ENCODE data around the gene SERTAD2.
A peak's percentile ranks its signal among the peaks of the same experiment; 100 is the strongest.

SERTAD2 gene

GRCh38 chr2:64639691-64640090 is 14.0 kb downstream of the SERTAD2 start:
- Histone ChIP-seq H3K9ac (ENCODE audit: low read length) (no peak overlapping the region), H4K8ac (ENCODE audit: low read depth, low read length) (no peak overlapping the region), H3K27me3 (ENCODE audit: insufficient read depth, low read length) (no peaks in the 10 kb centered on the region), H3K4me3 (ENCODE audit: low read depth, low read length) (no peak overlapping the region), H4K91ac (ENCODE audit: low read depth, low read length) (no peak overlapping the region), H3K79me1 (ENCODE audit: low read length) (peaks cover 12% of the 10 kb centered on the region), H3K27ac (ENCODE audit: low read depth, low read length) (no peak overlapping the region), H4K12ac (ENCODE audit: low read depth, low read length) (no peak overlapping the region), H3K4me1 (ENCODE audit: control insufficient read depth in 1 of 2, insufficient read depth in 2 of 2, low read length in 2 of 2) (peaks cover 28 to 34% of the 10 kb centered on the region in 2 experiments), H3K36me3 (ENCODE audit: control insufficient read depth in 1 of 2, insufficient read depth in 2 of 2, low read length in 2 of 2) (peaks cover 11 to 14% of the 10 kb centered on the region in 2 experiments), H3K23ac (ENCODE audit: low read length) (no peak overlapping the region), H3K4ac (ENCODE audit: low read depth, low read length) (no peak overlapping the region), H3K9me3 (ENCODE audit: insufficient read depth, low read depth, low read length) (no peaks in the 10 kb centered on the region), H3K18ac (ENCODE audit: low read length) (no peak overlapping the region), H3K4me2 (ENCODE audit: low read length) (no peak overlapping the region), H2BK120ac (ENCODE audit: insufficient read depth, low read length, poor library complexity) (no peak overlapping the region), H2AFZ (ENCODE audit: insufficient read depth, low read length, poor library complexity) (no peak overlapping the region), H3K79me2 (ENCODE audit: control insufficient read depth, insufficient read depth, low read length, poor library complexity) (peaks cover 21% of the 10 kb centered on the region), H2BK12ac (ENCODE audit: low read length) (no peak overlapping the region), H3K14ac (ENCODE audit: low read length) (no peak overlapping the region), H2BK5ac (ENCODE audit: low read depth, low read length, poor library complexity) (no peak overlapping the region), H2AK5ac (ENCODE audit: low read length) (no peak overlapping the region)
- peak in 1 of 2 donors; percentile 49 for DNase-seq
- WGBS (ENCODE audit: extremely low coverage, insufficient coverage, insufficient read length), result no CpG with 5 or more reads among the region's 2 CpGs

- Histone ChIP-seq H3K9me3 (ENCODE audit: insufficient read depth, low read depth, low read length) (no peaks in the 10 kb centered on the region), H2AK5ac (ENCODE audit: low read length) (no peak overlapping the region), H2AFZ (ENCODE audit: insufficient read depth, low read length, poor library complexity) (no peak overlapping the region), H3K4me1 (ENCODE audit: control insufficient read depth in 1 of 2, insufficient read depth in 2 of 2, low read length in 2 of 2) (peaks cover 19 to 25% of the 10 kb centered on the region in 2 experiments), H4K91ac (ENCODE audit: low read depth, low read length) (no peak overlapping the region), H2BK120ac (ENCODE audit: insufficient read depth, low read length, poor library complexity) (no peak overlapping the region), H2BK5ac (ENCODE audit: low read depth, low read length, poor library complexity) (no peak overlapping the region), H3K27me3 (ENCODE audit: insufficient read depth, low read length) (no peaks in the 10 kb centered on the region), H4K12ac (ENCODE audit: low read depth, low read length) (no peak overlapping the region), H3K9ac (ENCODE audit: low read length) (no peak overlapping the region), H3K79me1 (ENCODE audit: low read length) (peaks cover 2% of the 10 kb centered on the region), H3K79me2 (ENCODE audit: control insufficient read depth, insufficient read depth, low read length, poor library complexity) (peaks cover 13% of the 10 kb centered on the region), H3K4me3 (ENCODE audit: low read depth, low read length) (no peak overlapping the region), H3K4me2 (ENCODE audit: low read length) (no peak overlapping the region), H4K8ac (ENCODE audit: low read depth, low read length) (no peak overlapping the region), H2BK12ac (ENCODE audit: low read length) (no peak overlapping the region), H3K4ac (ENCODE audit: low read depth, low read length) (peak overlapping the region; percentile 8), H3K27ac (ENCODE audit: low read depth, low read length) (no peak overlapping the region), H3K23ac (ENCODE audit: low read length) (no peak overlapping the region), H3K36me3 (ENCODE audit: control insufficient read depth in 1 of 2, insufficient read depth in 2 of 2, low read length in 2 of 2) (peaks cover 14 to 18% of the 10 kb centered on the region in 2 experiments), H3K14ac (ENCODE audit: low read length) (no peak overlapping the region), H3K18ac (ENCODE audit: low read length) (no peak overlapping the region)
- no peak for DNase-seq
- no CpG with 5 or more reads among the region's 4 CpGs for WGBS (ENCODE audit: extremely low coverage, insufficient coverage, insufficient read length)
Measured at GRCh38 chr2:64638502-64639120, 15.1 kb downstream of the SERTAD2 start.

GRCh38 chr2:64637931-64638330 is 15.8 kb downstream of the SERTAD2 start:
- peaks cover 14 to 21% of the 10 kb centered on the region in 2 experiments for H3K36me3 ChIP-seq (ENCODE audit: control insufficient read depth in 1 of 2, insufficient read depth in 2 of 2, low read length in 2 of 2)
- H2AFZ ChIP-seq (ENCODE audit: insufficient read depth, low read length, poor library complexity), result no peak overlapping the region
- H4K91ac ChIP-seq (ENCODE audit: low read depth, low read length), result no peak overlapping the region
- no peak overlapping the region for H2AK5ac ChIP-seq (ENCODE audit: low read length)
- no CpG with 5 or more reads among the region's 5 CpGs for WGBS (ENCODE audit: extremely low coverage, insufficient coverage, insufficient read length)
- H4K12ac ChIP-seq (ENCODE audit: low read depth, low read length), result no peak overlapping the region
- peaks cover 12% of the 10 kb centered on the region for H3K79me2 ChIP-seq (ENCODE audit: control insufficient read depth, insufficient read depth, low read length, poor library complexity)
- no peak overlapping the region for H2BK5ac ChIP-seq (ENCODE audit: low read depth, low read length, poor library complexity)
- peak in 1 of 2 donors; percentile 57 for DNase-seq
- H3K23ac ChIP-seq (ENCODE audit: low read length), result no peak overlapping the region
- H3K4me3 ChIP-seq (ENCODE audit: low read depth, low read length), result no peak overlapping the region
- no peak overlapping the region for H3K4ac ChIP-seq (ENCODE audit: low read depth, low read length)
- H3K14ac ChIP-seq (ENCODE audit: low read length), result no peak overlapping the region
- peaks cover 16 to 22% of the 10 kb centered on the region in 2 experiments for H3K4me1 ChIP-seq (ENCODE audit: control insufficient read depth in 1 of 2, insufficient read depth in 2 of 2, low read length in 2 of 2)
- H3K9ac ChIP-seq (ENCODE audit: low read length), result no peak overlapping the region
- H3K18ac ChIP-seq (ENCODE audit: low read length), result no peak overlapping the region
- no peak overlapping the region for H3K4me2 ChIP-seq (ENCODE audit: low read length)
- H2BK12ac ChIP-seq (ENCODE audit: low read length), result no peak overlapping the region
- no peak overlapping the region for H2BK120ac ChIP-seq (ENCODE audit: insufficient read depth, low read length, poor library complexity)
- no peak overlapping the region for H4K8ac ChIP-seq (ENCODE audit: low read depth, low read length)
- H3K27me3 ChIP-seq (ENCODE audit: insufficient read depth, low read length), result no peaks in the 10 kb centered on the region
- peaks cover under 1% of the 10 kb centered on the region for H3K79me1 ChIP-seq (ENCODE audit: low read length)
- no peaks in the 10 kb centered on the region for H3K9me3 ChIP-seq (ENCODE audit: insufficient read depth, low read depth, low read length)
- no peak overlapping the region for H3K27ac ChIP-seq (ENCODE audit: low read depth, low read length)

- H4K12ac ChIP-seq (ENCODE audit: low read depth, low read length), result no peak overlapping the region
- H3K4me2 ChIP-seq (ENCODE audit: low read length), result no peak overlapping the region
- no peak overlapping the region for H3K14ac ChIP-seq (ENCODE audit: low read length)
- no peak overlapping the region for H3K4ac ChIP-seq (ENCODE audit: low read depth, low read length)
- no peak overlapping the region for H3K9ac ChIP-seq (ENCODE audit: low read length)
- no peak overlapping the region for H3K23ac ChIP-seq (ENCODE audit: low read length)
- H3K79me2 ChIP-seq (ENCODE audit: control insufficient read depth, insufficient read depth, low read length, poor library complexity), result peaks cover 9% of the 10 kb centered on the region
- no peak overlapping the region for H2BK12ac ChIP-seq (ENCODE audit: low read length)
- H3K4me3 ChIP-seq (ENCODE audit: low read depth, low read length), result no peak overlapping the region
- no peak overlapping the region for H2BK5ac ChIP-seq (ENCODE audit: low read depth, low read length, poor library complexity)
- no CpG with 5 or more reads among the region's 9 CpGs for WGBS (ENCODE audit: extremely low coverage, insufficient coverage, insufficient read length)
- no peak overlapping the region for H4K8ac ChIP-seq (ENCODE audit: low read depth, low read length)
- H3K27ac ChIP-seq (ENCODE audit: low read depth, low read length), result no peak overlapping the region
- H3K9me3 ChIP-seq (ENCODE audit: insufficient read depth, low read depth, low read length), result no peaks in the 10 kb centered on the region
- peaks cover 12 to 19% of the 10 kb centered on the region in 2 experiments for H3K4me1 ChIP-seq (ENCODE audit: control insufficient read depth in 1 of 2, insufficient read depth in 2 of 2, low read length in 2 of 2)
- H3K18ac ChIP-seq (ENCODE audit: low read length), result no peak overlapping the region
- H2BK120ac ChIP-seq (ENCODE audit: insufficient read depth, low read length, poor library complexity), result no peak overlapping the region
- H3K79me1 ChIP-seq (ENCODE audit: low read length), result no peaks in the 10 kb centered on the region
- H2AFZ ChIP-seq (ENCODE audit: insufficient read depth, low read length, poor library complexity), result no peak overlapping the region
- H4K91ac ChIP-seq (ENCODE audit: low read depth, low read length), result no peak overlapping the region
- H2AK5ac ChIP-seq (ENCODE audit: low read length), result no peak overlapping the region
- peaks cover 14 to 21% of the 10 kb centered on the region in 2 experiments for H3K36me3 ChIP-seq (ENCODE audit: control insufficient read depth in 1 of 2, insufficient read depth in 2 of 2, low read length in 2 of 2)
- no peaks in the 10 kb centered on the region for H3K27me3 ChIP-seq (ENCODE audit: insufficient read depth, low read length)
- no peak for DNase-seq
Measured at GRCh38 chr2:64637000-64637635, 16.6 kb downstream of the SERTAD2 start.

All from trophoblast cell (in vitro differentiated cells and primary cell).